ENCODE results near the gene ABR.

GRCh38 chr17:1134634-1135324 is 45.0 kb downstream of the ABR start:
- TF ChIP-seq CTCF (IDR thresholded peaks at IDR 0.05; ENCODE audit: insufficient read depth, low read depth, low read length): no peak
- no peak for TF ChIP-seq EZH2 (IDR thresholded peaks at IDR 0.05; ENCODE audit: insufficient read depth, low read length)

Data from astrocyte (in vitro differentiated cells and primary cell).